GM19397 (cell line): Measurements from ENCODE around the gene HPCAL1.

ENCODE experiments used
- ATAC-seq: cut with Tn5 transposase; IDR thresholded peaks from one replicate; pipeline ENCODE4 v1.9.1; 2021; ENCODE audit warnings: mild to moderate bottlenecking, moderate library complexity; ENCODE audit not compliant: unreplicated experiment

HPCAL1 gene

GRCh38 chr2:10269291-10269690 lies 33.4 kb upstream of the HPCAL1 start:
- no peak for ATAC-seq

GRCh38 chr2:10269711-10270610 lies 32.7 kb upstream of the HPCAL1 start:
- ATAC-seq: no peak

- no peak for ATAC-seq
Measured at GRCh38 chr2:10271509-10271908, 31.2 kb upstream of the HPCAL1 start.

GRCh38 chr2:10271946-10272345 lies 30.8 kb upstream of the HPCAL1 start:
- ATAC-seq: no peak

GRCh38 chr2:10272464-10272863 lies 30.2 kb upstream of the HPCAL1 start:
- ATAC-seq: no peak

GRCh38 chr2:10273215-10274175 lies 29.2 kb upstream of the HPCAL1 start:
- ATAC-seq: no peak

GRCh38 chr2:10274376-10274775 lies 28.3 kb upstream of the HPCAL1 start:
- no peak for ATAC-seq

GRCh38 chr2:10274983-10275802 lies 27.5 kb upstream of the HPCAL1 start:
- no peak for ATAC-seq

- no peak for ATAC-seq
Measured at GRCh38 chr2:10276481-10277292, 26.0 kb upstream of the HPCAL1 start.

- ATAC-seq: no peak
Measured at GRCh38 chr2:10277293-10278028, 25.2 kb upstream of the HPCAL1 start.

GRCh38 chr2:10278029-10278762 lies 24.5 kb upstream of the HPCAL1 start:
- ATAC-seq: no peak

- no peak for ATAC-seq
Measured at GRCh38 chr2:10278763-10279471, 23.8 kb upstream of the HPCAL1 start.

- no peak for ATAC-seq
Measured at GRCh38 chr2:10279472-10279870, 23.2 kb upstream of the HPCAL1 start.

- ATAC-seq: no peak
Measured at GRCh38 chr2:10279946-10280463, 22.7 kb upstream of the HPCAL1 start.

- ATAC-seq: no peak
Measured at GRCh38 chr2:10281891-10282290, 20.8 kb upstream of the HPCAL1 start.

GRCh38 chr2:10282611-10283105 lies 20.0 kb upstream of the HPCAL1 start:
- no peak for ATAC-seq
